GM21423 (cell line): ENCODE data around the gene HSPA4.
"Not testable (repeated sequence)": the region's sequence is repeated elsewhere in the genome, so short reads cannot be mapped to it uniquely, and the experiment has no call there.

Source experiments
- ATAC-seq: cut with Tn5 transposase; IDR thresholded peaks from one replicate; pipeline ENCODE4 v1.9.1; 2021; ENCODE audit warnings: mild to moderate bottlenecking, moderate library complexity; ENCODE audit not compliant: unreplicated experiment

Gene HSPA4

GRCh38 chr5:133051542-133052316 lies at the start of gene HSPA4:
HSPA4 (plus strand) TSS chr5:133052013; CDS start chr5:133052251, 238 bp downstream.
- ATAC-seq = peak; percentile 84

GRCh38 chr5:133006653-133007052 lies 45.2 kb upstream of the HSPA4 start:
- ATAC-seq = no peak

- not testable (repeated sequence) for ATAC-seq
These were observed 43.4 kb upstream of the HSPA4 start for GRCh38 chr5:133008455-133008854.

GRCh38 chr5:133015466-133015865 lies 36.3 kb upstream of the HSPA4 start:
- ATAC-seq = no peak

- ATAC-seq = no peak
These were observed 33.8 kb upstream of the HSPA4 start for GRCh38 chr5:133017964-133018363.

- ATAC-seq = not testable (repeated sequence)
These were observed 32.3 kb upstream of the HSPA4 start for GRCh38 chr5:133019471-133019870.

GRCh38 chr5:133025804-133026663 lies 25.8 kb upstream of the HSPA4 start, which contains the start of gene ZCCHC10:
ZCCHC10 (minus strand) TSS chr5:133026549; CDS start chr5:133026537, 12 bp downstream.
- peak; percentile 95 for ATAC-seq

- ATAC-seq = no peak
These were observed 25.1 kb upstream of the HSPA4 start for GRCh38 chr5:133026664-133027153.

GRCh38 chr5:133029416-133029815 lies 22.4 kb upstream of the HSPA4 start:
- ATAC-seq = no peak

- ATAC-seq = no peak
These were observed 21.3 kb upstream of the HSPA4 start for GRCh38 chr5:133030343-133031005.

- no peak for ATAC-seq
These were observed 18.7 kb upstream of the HSPA4 start for GRCh38 chr5:133032852-133033742.

- no peak for ATAC-seq
These were observed 17.7 kb upstream of the HSPA4 start for GRCh38 chr5:133034064-133034463.

GRCh38 chr5:133035224-133035623 lies 16.6 kb upstream of the HSPA4 start:
- ATAC-seq = no peak

- not testable (repeated sequence) for ATAC-seq
These were observed 15.1 kb upstream of the HSPA4 start for GRCh38 chr5:133036677-133037076.

- no peak for ATAC-seq
These were observed 10.5 kb upstream of the HSPA4 start for GRCh38 chr5:133041157-133041784.

GRCh38 chr5:133041910-133042309 lies 9.9 kb upstream of the HSPA4 start:
- no peak for ATAC-seq

GRCh38 chr5:133046560-133046959 lies 5.3 kb upstream of the HSPA4 start:
- ATAC-seq = not testable (repeated sequence)

- no peak for ATAC-seq
These were observed 4.4 kb upstream of the HSPA4 start for GRCh38 chr5:133047404-133047803.

- no peak for ATAC-seq
These were observed 2.7 kb upstream of the HSPA4 start for GRCh38 chr5:133048993-133049725.
